Activated effector memory CD4-positive, alpha-beta T cell treated with anti-CD3 and anti-CD28 coated beads, Interleukin-2, amount 50 U/mL, for 16 hours (primary cell): ENCODE data around the gene NTN5.

ENCODE experiments used
- DNase-seq: peaks from one replicate; pipeline ENCODE4 v3.0.0-alpha.2; 2020

NTN5 gene

DNA sequence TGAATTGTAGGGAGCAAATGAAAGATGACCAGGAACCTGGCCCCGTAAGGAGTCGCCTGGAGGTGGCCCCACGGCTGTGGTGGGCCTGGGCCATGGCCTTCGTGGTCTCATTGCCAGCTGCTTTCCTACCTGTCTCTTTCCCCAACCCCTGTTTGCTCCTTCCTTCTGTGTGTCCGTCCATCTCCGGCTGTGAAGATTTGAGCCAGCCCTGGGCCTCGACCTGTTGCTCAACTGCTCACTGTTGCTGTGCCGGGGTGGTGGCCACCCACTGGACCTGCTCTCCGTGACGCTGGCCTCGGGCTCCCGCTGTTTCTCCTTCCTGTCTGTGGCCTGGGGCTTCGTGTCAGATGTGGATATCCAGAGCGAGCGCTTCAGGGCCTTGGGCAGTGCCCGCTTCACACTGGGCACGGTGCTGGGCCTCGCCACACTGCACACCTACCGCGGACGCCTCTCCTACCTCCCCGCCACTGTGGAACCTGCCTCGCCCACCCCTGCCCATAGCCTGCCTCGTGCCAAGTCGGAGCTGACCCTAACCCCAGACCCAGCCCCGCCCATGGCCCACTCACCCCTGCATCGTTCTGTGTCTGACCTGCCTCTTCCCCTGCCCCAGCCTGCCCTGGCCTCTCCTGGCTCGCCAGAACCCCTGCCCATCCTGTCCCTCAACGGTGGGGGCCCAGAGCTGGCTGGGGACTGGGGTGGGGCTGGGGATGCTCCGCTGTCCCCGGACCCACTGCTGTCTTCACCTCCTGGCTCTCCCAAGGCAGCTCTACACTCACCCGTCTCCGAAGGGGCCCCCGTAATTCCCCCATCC lies 44.1 kb downstream of the NTN5 start:
- no peak for DNase-seq

DNA sequence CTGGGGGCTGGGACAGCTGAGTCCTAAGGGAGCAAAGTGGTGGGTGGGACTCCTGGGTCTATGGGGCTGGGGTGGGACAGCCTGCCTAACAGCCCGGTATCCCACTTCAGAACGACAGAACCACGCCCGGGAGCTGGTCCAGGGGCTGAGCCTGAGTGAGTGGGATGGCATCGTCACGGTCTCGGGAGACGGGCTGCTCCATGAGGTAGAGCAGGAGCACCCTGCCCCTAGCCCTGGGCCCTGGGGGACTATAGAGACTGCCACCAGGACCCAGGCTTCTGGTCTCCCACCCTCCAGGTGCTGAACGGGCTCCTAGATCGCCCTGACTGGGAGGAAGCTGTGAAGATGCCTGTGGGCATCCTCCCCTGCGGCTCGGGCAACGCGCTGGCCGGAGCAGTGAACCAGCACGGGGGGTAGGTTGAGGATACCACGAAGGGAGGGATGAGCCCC lies 44.9 kb downstream of the NTN5 start:
- no peak for DNase-seq

DNA sequence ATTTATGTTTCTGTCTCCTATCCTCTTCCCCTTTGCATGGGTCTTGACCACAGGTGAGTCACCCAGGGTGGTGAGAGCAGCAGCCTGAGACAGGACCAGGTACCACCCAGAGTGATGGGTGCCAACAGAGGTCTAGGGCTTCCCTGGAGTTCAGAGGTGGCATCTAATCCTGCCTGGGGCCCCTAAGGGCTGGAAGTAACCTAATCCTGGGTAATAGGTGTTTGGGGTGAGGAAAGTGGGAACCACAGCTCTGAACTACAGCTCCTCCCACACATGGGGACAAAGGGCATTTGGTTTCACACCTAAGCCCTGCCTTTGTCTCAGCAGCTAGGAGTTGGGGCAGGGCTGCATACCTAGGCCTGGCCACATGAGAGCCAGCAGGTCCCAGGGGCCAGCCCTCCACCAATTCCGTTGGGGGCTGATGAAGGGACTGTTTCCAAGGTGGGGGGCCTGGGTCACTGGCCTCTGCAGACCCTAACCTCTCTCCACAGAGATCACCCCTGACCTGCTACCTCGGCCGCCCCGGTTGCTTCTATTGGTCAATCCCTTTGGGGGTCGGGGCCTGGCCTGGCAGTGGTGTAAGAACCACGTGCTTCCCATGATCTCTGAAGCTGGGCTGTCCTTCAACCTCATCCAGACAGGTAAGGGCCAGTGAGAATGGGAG lies 45.5 kb downstream of the NTN5 start:
- no peak for DNase-seq

DNA sequence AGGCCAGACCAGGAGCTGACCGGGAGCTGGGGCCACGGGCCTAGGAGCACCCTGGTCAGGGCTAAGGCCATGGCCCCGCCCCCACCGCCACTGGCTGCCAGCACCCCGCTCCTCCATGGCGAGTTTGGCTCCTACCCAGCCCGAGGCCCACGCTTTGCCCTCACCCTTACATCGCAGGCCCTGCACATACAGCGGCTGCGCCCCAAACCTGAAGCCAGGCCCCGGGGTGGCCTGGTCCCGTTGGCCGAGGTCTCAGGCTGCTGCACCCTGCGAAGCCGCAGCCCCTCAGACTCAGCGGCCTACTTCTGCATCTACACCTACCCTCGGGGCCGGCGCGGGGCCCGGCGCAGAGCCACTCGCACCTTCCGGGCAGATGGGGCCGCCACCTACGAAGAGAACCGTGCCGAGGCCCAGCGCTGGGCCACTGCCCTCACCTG lies 46.9 kb downstream of the NTN5 start:
- DNase-seq: no peak

DNA sequence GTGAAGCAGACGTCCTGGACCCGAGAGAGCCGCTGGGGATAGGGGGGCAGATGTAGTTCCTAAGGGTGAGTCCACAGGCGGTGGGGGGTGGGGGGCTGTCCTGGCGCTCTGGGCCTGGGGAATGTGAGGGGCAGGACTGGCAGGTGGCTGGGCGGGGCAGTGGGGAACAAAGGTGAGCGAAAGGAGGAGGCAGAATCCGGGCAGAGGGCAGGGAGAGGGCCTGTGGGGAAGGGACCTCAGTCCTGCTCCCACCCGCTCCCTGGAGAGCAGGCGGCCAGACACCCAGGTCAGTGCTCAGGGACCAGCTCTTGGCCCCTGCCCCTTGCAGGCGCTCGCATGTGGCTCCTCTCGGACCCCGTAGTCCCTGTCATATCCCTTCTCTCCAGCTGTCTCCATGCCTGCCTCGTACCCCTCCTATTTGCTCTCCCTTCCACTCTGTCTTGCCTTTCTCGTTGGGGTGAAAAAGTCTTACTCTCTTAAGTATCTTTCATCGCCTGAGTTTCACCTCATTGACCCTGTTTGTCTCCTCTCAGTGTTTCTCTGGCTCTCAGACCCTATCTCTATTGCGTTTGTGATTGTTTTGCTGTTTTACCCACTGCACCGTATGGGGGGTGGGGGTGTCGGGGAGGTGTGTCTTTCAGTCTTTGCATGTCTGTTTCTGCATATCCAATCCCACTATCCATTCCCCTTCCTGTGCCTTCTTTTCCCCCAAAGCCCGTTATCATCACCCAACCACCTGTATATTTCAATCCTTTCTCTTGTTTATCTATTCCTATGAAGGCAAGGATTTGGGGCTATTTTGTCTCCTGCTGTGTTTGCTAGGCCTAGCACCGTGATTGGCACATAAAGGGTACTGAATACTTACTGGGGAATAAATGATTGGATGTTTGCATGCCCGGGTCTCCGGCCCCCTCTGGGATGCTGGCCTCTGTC lies 47.8 kb downstream of the NTN5 start:
- no peak for DNase-seq

DNA sequence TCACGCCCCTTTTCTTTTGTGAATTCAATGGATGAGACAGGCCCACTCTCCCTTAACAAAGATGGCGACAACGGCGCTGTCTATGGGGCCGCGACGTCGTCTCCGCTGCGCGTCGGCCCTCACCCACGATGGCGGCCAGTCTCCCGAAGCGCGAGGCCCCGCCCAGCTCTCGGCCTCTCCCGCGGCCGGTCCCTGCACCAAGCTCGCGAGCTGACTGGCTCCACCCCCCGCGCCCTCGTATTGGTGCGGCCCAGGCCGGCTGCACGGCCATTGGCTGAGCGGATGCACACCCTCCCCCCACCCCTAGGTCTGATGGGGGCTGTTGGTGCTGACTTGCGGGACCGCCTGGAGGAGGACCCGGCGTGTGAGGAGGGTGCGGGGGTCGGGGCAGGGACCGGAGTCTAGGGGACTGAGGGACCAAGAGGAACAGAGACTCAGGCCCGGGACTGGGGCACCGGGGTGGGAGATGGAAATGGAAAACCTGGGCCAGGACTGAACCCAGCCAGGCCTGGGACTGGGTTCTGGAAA lies 48.7 kb downstream of the NTN5 start:
- peak; percentile 98 for DNase-seq

DNA sequence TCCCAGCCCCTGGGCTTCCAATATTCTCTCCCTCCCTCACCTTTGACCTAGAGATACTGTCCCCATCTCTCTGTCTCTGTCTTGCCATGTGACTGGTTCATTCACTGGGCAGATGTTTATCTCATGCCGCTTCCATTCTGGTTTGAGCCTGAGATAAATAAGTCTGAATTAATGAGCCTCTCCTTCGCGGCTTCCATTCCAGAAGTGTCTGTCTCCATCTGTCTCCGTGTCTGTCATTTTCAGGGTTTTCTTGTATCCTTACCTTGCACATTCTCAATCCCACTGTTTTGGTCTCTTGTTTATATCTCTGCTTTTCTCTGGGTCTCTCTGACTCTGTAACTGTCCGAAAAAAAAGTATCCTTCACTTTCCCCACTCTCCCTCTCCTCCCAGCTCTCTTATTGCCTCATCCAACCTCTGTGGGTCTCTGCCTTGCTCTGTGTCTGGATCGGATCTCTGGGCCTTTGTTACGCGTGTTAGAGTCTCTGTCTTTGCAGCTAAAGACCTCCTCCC lies 49.2 kb downstream of the NTN5 start:
- DNase-seq: no peak

DNA sequence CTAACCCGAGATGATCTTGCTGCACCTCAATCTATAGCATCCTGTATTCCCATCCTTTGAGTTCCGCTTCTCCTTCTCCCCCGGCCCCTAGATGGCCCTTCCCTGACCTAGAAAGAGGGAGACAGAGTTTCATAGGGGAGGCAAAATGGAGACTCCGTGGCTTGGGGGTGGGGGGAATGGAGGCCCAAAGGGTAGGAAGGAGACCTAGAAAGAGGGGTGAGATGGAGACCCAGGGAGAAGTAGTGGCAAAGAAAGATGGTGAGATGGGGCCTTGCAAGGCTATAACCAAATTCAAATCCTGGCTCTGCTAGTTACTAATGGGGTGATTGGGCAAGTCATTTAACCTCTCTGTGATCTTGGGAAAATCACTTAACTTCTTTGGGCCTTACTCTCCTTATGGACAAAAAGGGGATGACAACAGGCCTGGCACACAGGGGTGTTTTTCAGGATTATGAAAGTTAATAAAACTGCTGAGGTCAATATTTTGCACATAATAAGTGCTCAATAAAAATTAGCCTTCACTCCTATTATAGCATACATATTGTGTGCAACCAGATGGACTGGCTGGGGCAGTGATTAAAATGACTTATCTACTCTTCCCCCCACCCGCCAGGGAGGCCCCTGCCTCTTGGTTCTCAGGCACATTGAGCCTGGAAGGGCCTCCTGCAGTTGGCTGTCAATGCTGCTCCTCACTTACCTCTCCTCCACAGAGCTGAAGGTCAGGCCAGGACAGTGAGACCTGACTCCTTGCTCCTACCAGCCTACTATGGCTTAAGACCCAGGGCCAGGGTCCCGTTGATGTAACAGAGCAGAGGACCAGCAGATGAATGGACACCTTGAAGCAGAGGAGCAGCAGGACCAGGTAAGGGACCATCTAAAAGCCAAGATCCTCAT lies 52.9 kb downstream of the NTN5 start:
- no peak for DNase-seq

DNA sequence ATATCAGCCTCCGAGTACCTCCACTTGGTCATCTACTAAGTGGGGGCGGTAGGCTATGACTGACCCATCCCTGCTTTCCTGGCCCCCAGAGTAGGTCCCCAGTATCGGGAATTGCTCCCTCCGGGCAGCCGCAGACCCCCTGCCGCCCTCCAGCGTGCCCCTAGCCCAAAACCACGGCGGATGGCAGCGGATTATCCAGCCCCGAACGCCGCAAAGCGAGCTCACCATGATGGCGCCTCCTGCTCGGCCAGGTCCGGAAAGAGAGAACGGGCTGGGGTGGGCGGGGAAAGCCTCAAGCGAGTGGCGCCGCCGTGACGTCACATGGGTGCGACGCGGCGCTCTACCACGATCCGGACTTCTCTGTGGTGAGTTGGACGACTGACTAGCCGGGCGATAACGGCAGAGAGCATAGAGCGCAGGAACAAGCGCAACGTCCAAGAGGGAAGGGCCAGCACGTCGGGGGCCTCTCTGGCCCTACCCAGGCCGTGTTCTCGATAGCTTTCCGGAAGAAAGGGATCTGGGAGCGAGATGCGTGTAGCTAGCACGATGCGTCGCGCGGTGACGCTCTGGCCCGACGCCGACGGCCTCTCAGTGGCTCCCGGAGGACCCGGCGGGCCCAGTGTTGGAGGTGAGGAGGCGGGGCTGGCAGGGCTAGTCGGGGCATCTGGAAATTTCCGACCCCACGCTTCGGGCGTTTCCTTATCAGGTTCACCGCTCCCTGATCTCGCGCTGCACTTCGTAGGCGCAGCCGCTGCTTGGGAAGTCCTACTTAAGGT lies 53.7 kb downstream of the NTN5 start, which contains the start of the genes RPL18 and SPHK2:
Gene RPL18 (minus strand): TSS at position 263 of the 776 bp plus-strand sequence. CDS start 35 bp downstream, at position 228.
Gene SPHK2 (plus strand): TSS at position 591 of the 776 bp plus-strand sequence. CDS start 1,009 bp downstream, outside the sequence.
- peak; percentile 98 for DNase-seq

DNA sequence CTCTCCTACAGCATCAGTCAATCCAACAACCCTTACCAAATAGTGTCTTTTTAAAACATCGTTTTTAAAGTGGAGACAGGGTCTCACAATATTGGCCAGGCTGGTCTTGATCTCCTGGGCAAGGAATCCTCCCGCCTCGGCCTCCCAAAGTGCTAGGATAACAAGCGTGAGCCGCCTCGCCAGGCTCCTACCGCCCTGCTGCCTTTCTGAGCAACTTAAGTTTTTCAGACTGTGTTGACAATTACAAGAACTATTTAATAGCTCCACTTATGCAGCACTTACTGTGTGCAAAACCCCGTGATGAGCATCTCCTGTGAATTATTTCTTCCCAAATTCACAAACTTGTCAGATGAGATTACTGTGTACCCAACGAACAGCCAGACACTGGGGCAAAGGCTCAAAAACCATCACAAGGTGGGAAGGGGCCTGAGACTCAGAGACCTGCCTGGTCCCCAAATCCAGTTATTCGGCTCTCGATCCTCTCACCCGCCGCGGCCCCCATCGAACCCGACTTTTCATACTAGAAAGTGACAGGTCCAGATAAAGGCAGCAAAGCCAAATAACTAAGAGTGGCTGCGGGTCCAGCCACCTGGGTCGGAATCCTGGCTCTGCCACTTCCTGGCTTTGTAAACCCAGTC lies 54.4 kb downstream of the NTN5 start:
- no peak for DNase-seq

DNA sequence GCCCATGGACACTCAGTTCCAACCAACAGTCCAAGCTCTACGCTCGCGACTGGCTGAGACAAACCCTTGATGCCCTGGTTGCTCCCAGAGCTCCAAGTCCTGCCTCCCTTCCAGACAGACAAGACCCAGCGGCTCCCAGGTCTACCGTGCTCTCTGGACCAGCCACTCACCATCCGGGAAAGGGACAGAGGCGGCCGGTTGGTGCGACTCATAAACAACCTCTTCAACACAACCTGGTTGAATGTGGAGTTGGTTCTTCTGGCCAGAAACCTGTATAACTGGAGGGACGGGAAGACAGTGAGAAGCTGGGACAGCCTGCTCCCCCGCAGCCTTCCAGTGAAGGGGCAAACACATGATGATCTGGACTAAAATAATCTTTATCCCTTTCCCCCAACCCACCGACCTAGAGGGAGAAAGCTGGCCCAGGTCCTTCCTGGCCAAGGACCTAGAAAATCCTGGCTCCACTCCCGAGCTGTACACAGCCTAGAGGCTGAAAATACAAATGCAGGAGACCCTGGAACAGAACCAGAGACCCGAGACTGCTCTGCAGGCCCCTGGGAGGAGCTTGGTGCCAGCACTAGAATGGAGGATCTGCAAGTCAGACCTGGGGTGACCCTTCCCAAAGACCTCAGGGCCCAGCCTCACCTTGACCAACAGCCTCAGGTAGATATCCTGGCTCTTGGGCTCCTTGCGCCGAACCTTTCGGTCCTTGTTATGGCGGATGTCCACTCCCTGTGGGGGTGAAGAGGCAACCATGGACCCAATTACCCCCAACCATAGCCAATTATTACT lies 55.5 kb downstream of the NTN5 start:
- DNase-seq: no peak

DNA sequence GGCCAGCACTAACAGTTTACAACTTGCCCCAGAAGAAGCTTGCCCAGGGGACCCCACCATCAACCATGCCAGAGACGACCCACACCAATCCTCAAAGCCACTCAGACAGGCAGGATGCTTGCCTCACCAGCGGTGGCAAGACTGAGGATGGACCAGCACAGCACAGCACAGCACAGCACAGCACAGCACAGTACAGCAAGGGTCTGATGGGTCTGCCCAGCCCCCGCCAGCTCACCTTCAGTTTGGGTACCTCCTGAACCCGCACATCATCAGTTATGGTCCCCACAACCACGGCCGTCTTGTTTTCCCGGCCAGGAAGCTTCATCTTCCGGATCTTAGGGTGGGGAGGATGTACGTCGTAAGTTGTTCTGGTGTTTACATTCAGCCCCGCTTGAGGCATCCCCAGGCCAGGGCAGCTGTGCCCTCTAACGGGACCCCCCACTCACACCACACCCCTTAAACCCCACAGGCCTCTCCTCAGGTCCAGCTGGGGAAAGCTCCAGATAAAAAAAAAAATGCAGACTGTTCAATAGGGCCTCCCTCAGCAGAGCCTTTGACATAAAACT lies 56.2 kb downstream of the NTN5 start:
- DNase-seq: no peak

DNA sequence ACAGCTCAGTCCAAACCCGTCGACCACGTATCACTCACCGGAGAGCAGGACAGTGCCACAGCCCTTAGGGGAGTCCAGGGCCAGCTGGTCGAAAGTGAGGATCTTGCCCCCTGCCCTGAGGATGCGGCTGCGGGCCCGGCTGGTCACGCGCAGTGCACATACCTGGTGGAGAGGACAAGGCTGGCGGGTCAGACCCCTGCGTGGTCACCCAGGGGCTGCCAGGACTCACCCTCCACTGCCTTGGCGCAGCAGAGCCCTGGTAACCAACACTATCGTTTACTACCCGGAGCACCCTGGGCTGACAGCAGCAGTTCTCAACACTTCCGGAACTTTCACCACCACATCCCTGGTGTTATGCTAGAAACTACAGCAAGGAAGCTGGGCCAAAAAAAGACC lies 56.8 kb downstream of the NTN5 start:
- DNase-seq: no peak

DNA sequence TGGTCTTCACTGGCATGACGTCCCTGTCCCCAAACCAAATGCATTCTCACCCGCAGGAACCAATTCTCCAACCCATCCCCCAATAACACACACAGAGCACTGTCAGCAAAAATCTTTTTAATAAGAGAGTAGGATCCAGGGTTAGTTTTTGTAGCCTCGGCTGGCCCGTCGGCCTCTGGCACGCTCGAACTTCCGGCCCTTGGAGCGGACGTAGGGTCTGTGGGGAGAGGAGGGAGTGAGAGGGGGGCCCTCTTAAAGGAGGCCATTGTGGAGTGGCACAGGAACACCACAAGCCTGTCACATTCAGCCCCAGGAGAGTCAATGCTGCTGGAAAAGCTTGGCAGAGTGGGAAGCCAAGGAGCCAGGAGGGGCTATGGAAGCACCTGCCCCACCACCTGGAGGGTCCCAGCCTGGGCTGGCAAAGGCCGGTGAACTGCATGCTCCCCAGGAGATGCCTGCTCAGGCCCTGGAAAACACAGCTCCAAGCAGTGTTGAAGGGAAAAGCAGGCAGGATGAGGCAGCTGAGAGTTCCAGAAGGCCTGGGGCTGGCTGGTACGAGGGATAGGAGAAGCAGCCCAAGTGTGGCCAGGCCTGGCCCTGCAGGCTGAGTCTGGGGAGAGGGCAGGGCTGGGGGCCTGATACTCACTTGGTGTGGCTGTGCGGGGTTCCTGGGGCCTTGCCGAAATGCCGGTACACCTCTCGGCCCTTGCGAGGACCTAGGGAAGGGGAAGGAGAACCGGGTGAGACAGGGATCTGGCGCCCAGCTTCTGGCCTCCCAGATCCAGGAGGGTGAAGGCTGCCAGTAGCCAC lies 57.4 kb downstream of the NTN5 start:
- DNase-seq: no peak

DNA sequence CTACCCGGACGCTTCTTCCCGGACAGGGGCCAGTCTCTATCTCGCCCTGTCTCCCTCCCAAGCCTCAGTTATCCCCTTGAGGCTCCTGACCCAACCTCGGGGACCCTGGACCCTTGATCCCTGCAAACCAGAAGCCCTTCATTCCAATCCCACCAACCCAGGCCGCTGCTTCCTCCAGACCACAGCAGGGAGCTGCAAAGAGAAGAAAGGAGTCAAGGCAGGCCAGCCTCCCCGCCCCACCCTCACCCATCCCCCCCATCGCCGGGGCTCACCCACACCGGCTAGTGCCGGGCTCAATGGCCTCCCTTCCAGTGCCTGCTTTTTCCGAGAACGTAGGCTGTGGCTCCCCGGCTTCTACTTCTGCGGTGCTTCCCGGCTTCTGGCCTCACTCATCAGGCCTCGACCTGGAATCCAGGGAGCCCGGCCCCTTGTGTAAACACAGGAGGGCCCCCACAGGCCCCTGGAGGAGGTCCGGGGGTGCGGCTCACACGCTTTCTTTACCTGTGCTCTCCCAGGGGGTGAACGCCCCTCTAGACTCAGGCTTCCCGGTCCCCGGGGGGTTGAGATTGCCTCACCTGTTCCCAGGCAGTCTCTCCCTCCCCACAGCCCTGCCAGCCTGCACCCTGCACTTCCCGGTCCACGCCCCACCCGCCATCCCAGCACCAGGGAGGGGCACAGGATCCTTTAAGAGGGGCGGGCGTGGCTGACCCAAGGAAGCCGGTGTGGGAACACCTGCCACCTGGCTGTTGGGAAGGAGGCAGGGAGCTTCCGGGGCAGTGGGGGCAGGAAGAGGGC lies 58.2 kb downstream of the NTN5 start, which contains the start of gene FAM83E:
Gene FAM83E (minus strand): TSS at position 641 of the 795 bp plus-strand sequence. CDS start 1,704 bp downstream, outside the sequence.
- DNase-seq: no peak

DNA sequence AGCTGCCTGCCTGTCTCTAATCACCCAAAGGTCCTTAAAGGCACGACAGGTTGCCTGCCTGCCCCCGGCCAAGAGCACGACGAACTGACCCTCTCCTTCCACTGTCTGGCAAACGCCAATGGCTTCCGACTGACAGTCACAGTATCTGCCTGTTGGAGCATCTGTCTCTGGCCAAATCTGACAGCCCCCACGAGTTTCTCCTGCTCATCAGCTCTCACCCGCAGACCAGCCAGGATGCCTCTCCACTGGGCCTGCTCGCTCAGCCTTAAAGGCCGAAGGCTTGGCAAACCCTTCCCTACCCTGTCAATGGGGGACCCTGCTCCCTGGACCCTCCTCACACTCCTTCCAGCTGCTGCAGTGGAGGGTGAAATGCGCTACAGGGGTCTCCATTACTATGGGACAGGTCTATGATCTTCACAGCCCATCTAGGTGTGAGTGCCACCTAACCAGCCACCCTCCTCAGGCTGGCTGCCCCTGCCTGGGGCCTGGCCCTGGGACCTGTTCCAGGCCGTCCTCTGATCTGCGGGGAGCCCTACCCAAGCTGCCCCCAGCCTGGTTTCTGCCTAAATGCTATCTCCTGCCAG lies 58.9 kb downstream of the NTN5 start:
- DNase-seq: no peak
